SK-N-SH (cell line): ENCODE data around the gene SOX15. TPM values are rescaled to one million over a fixed set of nuclear protein-coding genes. Genes with fewer than 3 reads are reported as not detected.

Experiments
- CTCF ChIA-PET: fragments of 300-600, 350-600 bp; formaldehyde crosslinking; extraction: SDS; loops from one replicate; lab custom pipeline; 2021; lab: Yijun Ruan, JAX
- POLR2A ChIA-PET: fragments of 350-600 bp; sonication (Branson Sonifier 250); formaldehyde crosslinking; extraction: SDS; loops from one replicate; lab custom pipeline; 2020; ENCODE audit warnings: antibody characterized with exemption, inconsistent platforms; lab: Yijun Ruan, JAX
- DNase-seq: peaks from one replicate; pipeline ENCODE4 v3.0.0; 2012
- H2AFZ ChIP-seq: fragments of 200-600 bp; sonication (generic); 2 replicates; pipeline ENCODE4 v1.8.1; 2016; ENCODE audit warnings: antibody characterized with exemption, mild to moderate bottlenecking, low read depth
- H3F3A ChIP-seq: fragments of 200-600 bp; sonication (generic); replicated peaks from 2 replicates; pipeline ENCODE3; 2016; ENCODE audit warnings: antibody characterized with exemption, mild to moderate bottlenecking; ENCODE audit not compliant: insufficient read depth
- H3K27ac ChIP-seq, 2 experiments: fragments of 200-500 bp in 1 of 2; fragments of 200-600 bp in 1 of 2; sonication (Bioruptor generic) in 1 of 2; sonication (generic), shearing (Covaris generic) in 1 of 2; 2 replicates each; pipeline versions ENCODE4 v1.5.1 to v1.6.1; 2014 to 2016; ENCODE audit warnings: low read depth in 2 of 2, inconsistent platforms in 1 of 2, low read length in 1 of 2, mild to moderate bottlenecking in 1 of 2, mixed read lengths in 1 of 2
- H3K27me3 ChIP-seq: fragments of 200-600 bp; sonication (generic), shearing (Covaris generic); 2 replicates; pipeline ENCODE4 v1.6.1; 2016; ENCODE audit warnings: mixed run types; ENCODE audit not compliant: insufficient read depth
- H3K36me3 ChIP-seq, 2 experiments: fragments of 200-500 bp in 1 of 2; fragments of 200-600 bp in 1 of 2; sonication (Bioruptor generic) in 1 of 2; sonication (generic) in 1 of 2; replicated peaks in 1 of 2; 2 replicates each; pipeline versions ENCODE3 to v1.5.1; 2014 to 2016; ENCODE audit warnings: low read length in 1 of 2, mild to moderate bottlenecking in 1 of 2; ENCODE audit not compliant: insufficient read depth in 2 of 2, control insufficient read depth in 1 of 2
- H3K4me1 ChIP-seq, 2 experiments: fragments of 200-500 bp in 1 of 2; fragments of 200-600 bp in 1 of 2; sonication (Bioruptor generic) in 1 of 2; sonication (generic), shearing (Covaris generic) in 1 of 2; 2 replicates each; pipeline versions ENCODE4 v1.5.1 to v1.6.1; 2014 to 2016; ENCODE audit warnings: low read depth in 1 of 2, low read length in 1 of 2, mixed run types in 1 of 2; ENCODE audit not compliant: insufficient read depth in 2 of 2, control insufficient read depth in 1 of 2
- H3K4me2 ChIP-seq: fragments of 200-600 bp; sonication (generic), shearing (Covaris generic); 2 replicates; pipeline ENCODE4 v1.6.1; 2017; ENCODE audit warnings: mixed run types
- H3K4me3 ChIP-seq, 2 experiments: fragments of 200-500 bp in 1 of 2; fragments of 200-600 bp in 1 of 2; sonication (Bioruptor generic) in 1 of 2; sonication (generic), shearing (Covaris generic) in 1 of 2; 2 replicates each; pipeline versions ENCODE4 v1.5.1 to v1.8.1; 2014 to 2016; ENCODE audit warnings: low read depth in 2 of 2, inconsistent platforms in 1 of 2, low read length in 1 of 2, mild to moderate bottlenecking in 1 of 2, mixed read lengths in 1 of 2, moderate library complexity in 1 of 2
- H3K79me2 ChIP-seq: fragments of 200-600 bp; sonication (generic); 2 replicates; pipeline ENCODE4 v1.8.1; 2017; ENCODE audit warnings: mild to moderate bottlenecking; ENCODE audit not compliant: insufficient read depth
- H3K9ac ChIP-seq: fragments of 200-600 bp; sonication (generic); 2 replicates; pipeline ENCODE4 v1.6.1; 2017; ENCODE audit warnings: mixed run types
- H3K9me2 ChIP-seq: fragments of 200-600 bp; sonication (generic); 2 replicates; pipeline ENCODE4 v1.6.1; 2017; ENCODE audit warnings: mixed run types
- H3K9me3 ChIP-seq: fragments of 200-600 bp; sonication (generic); 2 replicates; pipeline ENCODE4 v1.6.1; 2017; ENCODE audit warnings: mixed run types, mild to moderate bottlenecking, moderate library complexity
- H4K20me1 ChIP-seq: fragments of 200-600 bp; sonication (generic); 2 replicates; pipeline ENCODE4 v1.6.1; 2017; ENCODE audit warnings: mild to moderate bottlenecking, mixed run types; ENCODE audit not compliant: insufficient read depth
- CTCF ChIP-seq: fragments of 200-600 bp; sonication (generic); IDR thresholded peaks from 2 replicates; pipeline ENCODE4 v1.6.1; 2017; ENCODE audit warnings: antibody characterized with exemption, mild to moderate bottlenecking, moderate library complexity
- GABPA ChIP-seq: IDR thresholded peaks from 2 replicates; pipeline ENCODE4 v1.4.0; 2012; ENCODE audit warnings: low read depth, mild to moderate bottlenecking
- JUND ChIP-seq: IDR thresholded peaks from 2 replicates; pipeline ENCODE4 v1.4.0; 2012
- MEF2A ChIP-seq: IDR thresholded peaks from 2 replicates; pipeline ENCODE4 v1.4.0; 2012; ENCODE audit warnings: low read depth, borderline replicate concordance
- NFIC ChIP-seq: IDR thresholded peaks from 2 replicates; pipeline ENCODE4 v1.4.0; 2012; ENCODE audit warnings: borderline replicate concordance
- NRF1 ChIP-seq: IDR thresholded peaks from 2 replicates; pipeline ENCODE4 v1.6.1; 2012; ENCODE audit warnings: low read depth, mild to moderate bottlenecking, low read length
- PBX3 ChIP-seq: IDR thresholded peaks from 2 replicates; pipeline ENCODE4; 2012
- RAD21 ChIP-seq: IDR thresholded peaks from 2 replicates; pipeline ENCODE4 v1.6.1; 2012; ENCODE audit warnings: mild to moderate bottlenecking, low read length
- REST ChIP-seq: IDR thresholded peaks from 2 replicates; pipeline ENCODE4 v1.6.1; 2012; ENCODE audit warnings: mild to moderate bottlenecking, low read depth, low read length, moderate library complexity
- SIN3A ChIP-seq: IDR thresholded peaks from 2 replicates; pipeline ENCODE4 v1.6.1; 2012; ENCODE audit warnings: low read depth, mild to moderate bottlenecking, low read length, moderate library complexity, borderline replicate concordance
- SMC3 ChIP-seq: IDR thresholded peaks from 2 replicates; pipeline ENCODE4 v1.6.1; 2012; ENCODE audit warnings: low read depth, low read length, improper control_type of control experiment
- TEAD4 ChIP-seq: IDR thresholded peaks from 2 replicates; pipeline ENCODE4 v1.4.0; 2012; ENCODE audit warnings: mild to moderate bottlenecking, borderline replicate concordance; ENCODE audit not compliant: insufficient read depth
- WGBS: methylation state at CpG from one replicate; pipeline ENCODE4 v1.1.6; 2017; ENCODE audit warnings: low lambda C conversion rate; 5-methylcytosine and 5-hydroxymethylcytosine counted together
- polyA plus RNA-seq, 3 experiments: library from polyadenylated mRNA; depleted of rRNA; stranded (reverse); fragments of >200 nt; gene quantifications; 2 replicates each; pipeline ENCODE4 v1.2.3, GENCODE V29; 2012

The SOX15 gene
- polyA plus RNA-seq, 1 of the 3 experiments (the other 2 are of a cell fraction) = 1.3 TPM

- H3K4me1 ChIP-seq = peaks cover 0 to 10% of the 10 kb centered on the region in 2 experiments; a peak in 1 of 4 replicates
- no peaks in the 10 kb centered on the region for H3K79me2 ChIP-seq
- no peak overlapping the region for H2AFZ ChIP-seq
- H3K4me2 ChIP-seq = no peak overlapping the region
- 78% methylated on average over 2 of the region's 2 CpGs for WGBS
- H3K27ac ChIP-seq = no peak overlapping the region
- H3K9ac ChIP-seq = no peak overlapping the region
- POLR2A ChIA-PET = interaction anchor here (0.8 to 4.6 kb wide), 2 partner anchors 54 to 59 kb away, joined by 7 to 31 read pairs; partner anchors contain the start of genes TP53 and WRAP53
- no peak overlapping the region for H3K4me3 ChIP-seq
- H4K20me1 ChIP-seq = no peaks in the 10 kb centered on the region
- no peaks in the 10 kb centered on the region for H3F3A ChIP-seq
- DNase-seq = no peak
- H3K9me2 ChIP-seq = no peaks in the 10 kb centered on the region
- no peaks in the 10 kb centered on the region for H3K27me3 ChIP-seq
- no peaks in the 10 kb centered on the region for H3K9me3 ChIP-seq
- TF ChIP-seq SIN3A = no peak
- no peak for TF ChIP-seq GABPA
- no peak for TF ChIP-seq SMC3
- no peak for TF ChIP-seq REST
- no peak for TF ChIP-seq NRF1
- TF ChIP-seq, all 33 proteins: peak for 0
- CTCF ChIA-PET = interaction anchor here (0.6 to 11.8 kb wide), 13 partner anchors 10 to 293 kb away, joined by 3 to 166 read pairs (median 3); partner anchors contain the start of genes ATP1B2, DNAH2, EFNB3 and TP53
- no peaks in the 10 kb centered on the region for H3K36me3 ChIP-seq
Observed at GRCh38 chr17:7633093-7633492, 43.2 kb upstream of the SOX15 start.

- Histone ChIP-seq H3K4me1 (peaks cover 0 to 12% of the 10 kb centered on the region in 2 experiments; a peak in 1 of 4 replicates), H3K27ac (no peak overlapping the region), H2AFZ (no peak overlapping the region), H3K9me2 (no peaks in the 10 kb centered on the region), H3K36me3 (no peaks in the 10 kb centered on the region), H4K20me1 (no peaks in the 10 kb centered on the region), H3K4me3 (no peak overlapping the region; a peak in 1 of 4 replicates), H3K79me2 (no peaks in the 10 kb centered on the region), H3F3A (no peaks in the 10 kb centered on the region), H3K4me2 (no peak overlapping the region), H3K9me3 (no peaks in the 10 kb centered on the region), H3K27me3 (no peaks in the 10 kb centered on the region), H3K9ac (no peak overlapping the region)
- DNase-seq = no peak
- peak; percentile 51 for TF ChIP-seq CTCF
- TF ChIP-seq RAD21 = peak; percentile 43
- no peak for TF ChIP-seq PBX3
- TF ChIP-seq REST = no peak
- TF ChIP-seq TEAD4 = no peak
- no peak for TF ChIP-seq MEF2A
- no peak for TF ChIP-seq JUND
- TF ChIP-seq SMC3 = peak; percentile 38
- TF ChIP-seq NFIC = no peak
- ChIA-PET CTCF (interaction anchor here (0.7 to 11.8 kb wide), 17 partner anchors 9 to 292 kb away, joined by 3 to 166 read pairs (median 4); partner anchors contain the start of genes ATP1B2, DNAH2, EFNB3 and TP53), POLR2A (interaction anchor here (0.9 to 4.6 kb wide), 2 partner anchors 19 to 54 kb away, joined by 3 to 31 read pairs; partner anchors contain the start of genes ATP1B2, TP53 and WRAP53)
- 53% methylated on average over 6 of the region's 6 CpGs for WGBS
Observed at GRCh38 chr17:7632492-7632894, 42.6 kb upstream of the SOX15 start.
